ENCODE results near the gene UBE2V1.

UBE2V1 gene

GRCh38 chr20:50058662-50059402 lies 54.1 kb downstream of the UBE2V1 start:
- DNase-seq, result no peak

- DNase-seq, result no peak
These were observed 55.3 kb downstream of the UBE2V1 start for GRCh38 chr20:50057714-50058053.

GRCh38 chr20:50056951-50057713 lies 55.8 kb downstream of the UBE2V1 start:
- DNase-seq, result no peak

- no peak for DNase-seq
These were observed 56.5 kb downstream of the UBE2V1 start for GRCh38 chr20:50056408-50056926.

GRCh38 chr20:50055524-50056083 lies 57.3 kb downstream of the UBE2V1 start:
- peak; percentile 87 for DNase-seq

- DNase-seq, result peak; percentile 87
These were observed 58.1 kb downstream of the UBE2V1 start for GRCh38 chr20:50054626-50055511.

GRCh38 chr20:50054231-50054547 lies 58.8 kb downstream of the UBE2V1 start:
- no peak for DNase-seq

GRCh38 chr20:50053362-50054230 lies 59.4 kb downstream of the UBE2V1 start:
- DNase-seq, result no peak

GRCh38 chr20:50052550-50053361 lies 60.2 kb downstream of the UBE2V1 start:
- no peak for DNase-seq

- no peak for DNase-seq
These were observed 62.2 kb downstream of the UBE2V1 start for GRCh38 chr20:50050660-50051308.

GRCh38 chr20:50050214-50050613 lies 62.7 kb downstream of the UBE2V1 start:
- DNase-seq, result no peak

GRCh38 chr20:50049442-50050026 lies 63.4 kb downstream of the UBE2V1 start:
- DNase-seq, result no peak

GRCh38 chr20:50048420-50049166 lies 64.4 kb downstream of the UBE2V1 start:
- DNase-seq, result no peak

- no peak for DNase-seq
These were observed 68.5 kb downstream of the UBE2V1 start for GRCh38 chr20:50044353-50044960.

- DNase-seq, result no peak
These were observed 69.2 kb downstream of the UBE2V1 start for GRCh38 chr20:50043573-50044352.

- no peak for DNase-seq
These were observed 70.3 kb downstream of the UBE2V1 start for GRCh38 chr20:50042370-50043313.
